DMS53 treated with DMSO at 0.1 percent for 48 hours (cell line): Measurements from ENCODE around the gene OSBPL8.

ENCODE experiments used
- DNase-seq: peaks from one replicate; lab custom pipeline; 2025; ENCODE audit not compliant: unreplicated experiment; lab: John Stamatoyannopoulos, UW

The OSBPL8 gene

DNA sequence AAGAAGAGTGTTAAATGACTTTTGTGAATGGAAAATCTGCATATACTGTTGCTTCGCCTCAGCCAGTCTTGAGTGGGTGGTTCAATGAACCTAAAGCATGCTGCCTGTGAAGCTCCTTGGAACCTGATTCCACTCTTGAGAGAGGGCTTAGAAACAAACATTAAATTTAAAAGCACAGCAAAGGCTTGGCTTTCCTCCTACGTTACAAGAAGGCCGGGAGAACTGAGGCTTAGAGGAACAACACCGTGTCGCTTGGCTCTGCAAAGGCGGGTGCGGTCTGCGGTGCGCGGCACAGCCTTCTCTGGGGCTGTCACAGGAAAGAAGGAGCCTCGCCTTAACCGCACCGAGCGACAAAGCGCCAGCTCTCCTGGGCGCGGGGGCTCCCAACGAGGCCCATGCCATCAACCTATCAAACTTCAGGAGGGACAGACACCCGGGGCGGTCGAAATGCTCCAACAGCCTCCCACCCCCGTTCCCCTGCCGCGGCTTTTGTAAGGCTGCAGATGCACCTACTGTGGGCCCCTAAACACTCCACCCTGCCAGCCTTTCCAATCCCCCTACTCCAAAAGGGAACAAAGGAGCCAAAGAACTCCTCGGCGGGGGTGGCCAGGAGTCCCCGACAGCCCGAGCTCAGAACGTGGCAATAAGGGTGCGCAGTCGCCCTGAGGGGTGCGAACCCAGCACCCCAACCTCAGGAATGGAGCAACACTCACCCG lies 729 bp downstream of the OSBPL8 start:
- DNase-seq: peak; percentile 24

DNA sequence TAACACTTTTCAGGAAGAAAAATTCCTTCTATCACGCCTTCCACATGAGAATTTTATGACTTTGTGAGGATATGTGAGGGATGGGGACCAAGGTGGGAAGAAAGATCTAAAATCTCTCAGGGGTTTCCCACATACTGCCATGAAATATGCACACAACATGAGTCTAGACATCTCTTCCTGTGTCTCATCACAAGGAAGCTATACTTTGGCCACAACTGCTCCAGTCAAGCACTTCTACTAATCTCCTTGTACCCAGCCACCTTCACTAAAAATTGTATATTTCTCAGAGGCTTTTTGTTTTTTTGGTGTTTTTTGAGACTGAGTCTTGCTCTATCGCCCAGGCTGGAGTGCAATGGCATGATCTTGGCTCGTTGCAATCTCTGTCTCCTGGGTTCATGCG lies 3.2 kb downstream of the OSBPL8 start:
- no peak for DNase-seq

DNA sequence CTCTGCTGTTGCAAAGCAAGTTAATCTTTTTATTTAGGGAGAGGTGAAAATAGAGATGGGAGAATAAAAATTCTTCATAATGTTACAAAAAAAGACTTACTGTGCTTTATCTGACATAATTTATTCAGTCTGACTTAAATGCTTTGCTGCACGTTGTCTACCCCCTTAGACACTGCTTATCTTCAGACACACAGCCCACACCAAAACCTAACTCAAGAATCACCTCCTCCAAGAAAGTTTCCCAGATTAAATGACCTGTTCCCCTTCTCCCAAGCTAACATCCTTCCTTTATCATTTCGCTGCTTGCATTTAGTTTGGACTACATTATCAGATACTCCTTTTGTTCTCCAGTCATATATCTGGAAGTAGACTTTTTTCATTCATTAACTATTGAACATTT lies 3.8 kb downstream of the OSBPL8 start:
- no peak for DNase-seq

DNA sequence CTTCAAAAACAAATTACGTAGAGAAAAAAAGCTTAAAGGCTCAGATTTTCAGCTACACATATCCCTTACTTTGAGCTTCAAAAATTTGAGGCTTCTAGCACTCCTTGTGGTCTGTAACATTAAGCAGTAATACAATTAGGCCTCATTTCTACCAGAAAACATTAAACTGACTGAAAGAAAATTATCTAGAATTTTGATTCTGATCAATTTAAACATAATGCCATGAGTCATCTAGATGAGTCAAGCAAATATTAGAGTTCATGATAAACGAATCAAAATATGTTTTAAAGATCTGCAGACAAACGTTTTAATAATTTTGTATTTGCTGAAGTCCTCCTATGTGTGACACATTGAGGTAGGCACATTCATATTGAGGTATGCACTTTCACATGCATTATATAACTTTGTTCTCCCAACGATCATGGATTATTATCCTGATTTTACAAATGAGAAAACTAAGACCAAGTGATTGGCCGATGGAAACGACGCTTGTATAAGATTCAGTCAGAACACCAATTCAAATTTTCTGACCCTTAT lies 4.3 kb downstream of the OSBPL8 start:
- no peak for DNase-seq

DNA sequence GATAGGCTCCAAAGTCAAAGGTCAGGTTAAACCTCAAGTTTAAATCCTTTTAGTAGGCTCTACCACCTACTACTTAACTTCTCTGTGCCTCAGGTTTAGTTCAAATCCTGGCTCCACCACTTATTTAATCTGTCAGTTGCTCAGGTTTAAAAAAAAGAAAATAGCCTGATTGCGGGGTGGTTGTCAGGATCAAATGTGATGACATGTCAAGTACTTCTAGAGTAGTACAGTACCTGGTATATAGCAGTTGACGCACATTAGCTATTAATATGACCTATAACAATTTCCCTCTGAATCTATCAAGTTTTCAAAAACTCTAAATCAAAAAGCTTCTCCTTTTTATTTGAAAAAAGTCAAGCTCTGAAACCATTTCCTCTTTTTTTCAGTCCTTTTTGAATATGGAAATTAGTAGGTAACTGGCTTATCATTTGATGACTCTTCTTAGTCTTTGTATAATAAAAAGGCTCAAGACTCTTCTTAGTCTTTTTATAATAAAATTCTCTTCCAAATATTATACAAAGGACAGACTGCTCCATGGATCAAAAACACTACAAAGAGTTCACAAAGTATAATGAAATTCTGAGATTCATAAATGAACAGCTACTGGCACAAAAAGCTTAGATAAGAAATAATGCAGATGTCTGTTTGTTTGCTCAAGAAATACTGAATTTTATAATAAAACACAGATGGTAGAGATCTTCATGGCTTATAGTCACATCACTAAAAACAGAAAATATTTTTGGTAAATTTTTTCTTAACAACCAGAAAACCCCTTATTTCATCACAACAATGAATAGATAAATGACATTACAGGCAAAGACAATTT lies 5.0 kb downstream of the OSBPL8 start:
- DNase-seq: no peak

DNA sequence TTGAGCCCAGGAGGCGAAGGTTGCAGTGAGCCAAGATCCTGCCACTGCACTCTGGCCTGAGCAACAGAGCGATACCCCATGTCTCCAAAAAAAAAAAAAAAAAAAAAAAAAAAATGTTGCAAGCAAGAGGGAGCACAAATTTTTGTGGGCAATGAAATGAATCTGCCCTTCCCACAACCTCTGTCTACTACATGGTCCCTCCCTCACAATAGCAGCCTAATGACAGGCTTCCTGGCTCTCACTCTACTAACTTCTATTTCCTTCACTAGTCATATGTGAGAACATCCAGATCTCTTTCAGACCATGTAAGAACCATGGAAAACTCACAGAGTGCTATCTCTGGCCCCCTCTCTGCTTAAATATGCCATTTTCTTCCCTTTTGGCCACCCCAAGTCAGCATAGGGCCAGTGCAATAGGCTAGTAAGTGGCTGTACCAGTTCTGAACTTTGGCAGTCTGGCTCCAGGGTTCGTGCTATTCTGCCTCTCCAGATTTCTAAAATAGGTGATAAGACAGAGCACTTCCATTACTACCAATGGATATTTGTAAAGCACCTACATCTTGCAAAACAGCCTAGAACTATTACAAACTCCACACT lies 7.1 kb downstream of the OSBPL8 start:
- no peak for DNase-seq

DNA sequence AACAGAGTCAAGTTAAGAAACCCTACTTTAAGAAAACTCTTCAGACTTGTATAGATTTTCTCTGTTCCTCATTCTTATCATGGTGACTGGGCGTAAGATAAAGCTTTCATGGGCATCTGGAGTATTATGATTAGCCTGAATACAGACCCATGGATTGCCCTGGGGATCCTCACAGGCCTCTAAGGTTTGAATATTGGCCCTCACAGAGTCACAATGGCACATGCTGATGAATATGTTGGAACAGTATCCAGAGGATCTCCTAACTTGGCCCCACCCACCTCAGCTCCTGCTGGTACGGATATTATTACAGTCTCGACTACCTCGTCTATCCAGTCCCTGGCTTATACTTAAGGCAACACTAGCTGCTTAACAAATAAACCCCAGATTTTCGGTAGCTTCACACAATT lies 8.1 kb downstream of the OSBPL8 start:
- no peak for DNase-seq

DNA sequence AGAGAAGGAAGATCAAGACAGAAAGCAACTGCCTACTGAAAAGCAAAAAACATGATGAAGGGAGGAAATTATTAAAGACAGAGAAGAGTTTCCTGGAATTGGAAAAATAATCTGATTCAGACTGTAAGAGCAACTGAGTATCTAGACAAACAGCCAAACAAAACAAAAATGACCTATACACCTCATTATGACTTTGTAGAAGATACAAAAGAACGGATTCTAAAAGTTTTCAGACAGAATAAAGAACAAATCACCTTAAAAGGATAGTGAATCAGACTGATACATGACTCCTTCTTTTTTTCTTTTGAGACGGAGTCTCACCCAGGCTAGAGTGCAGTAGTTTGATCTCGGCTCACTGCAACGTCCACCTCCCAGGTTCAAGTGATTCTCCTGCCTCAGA lies 10.4 kb downstream of the OSBPL8 start:
- DNase-seq: no peak

DNA sequence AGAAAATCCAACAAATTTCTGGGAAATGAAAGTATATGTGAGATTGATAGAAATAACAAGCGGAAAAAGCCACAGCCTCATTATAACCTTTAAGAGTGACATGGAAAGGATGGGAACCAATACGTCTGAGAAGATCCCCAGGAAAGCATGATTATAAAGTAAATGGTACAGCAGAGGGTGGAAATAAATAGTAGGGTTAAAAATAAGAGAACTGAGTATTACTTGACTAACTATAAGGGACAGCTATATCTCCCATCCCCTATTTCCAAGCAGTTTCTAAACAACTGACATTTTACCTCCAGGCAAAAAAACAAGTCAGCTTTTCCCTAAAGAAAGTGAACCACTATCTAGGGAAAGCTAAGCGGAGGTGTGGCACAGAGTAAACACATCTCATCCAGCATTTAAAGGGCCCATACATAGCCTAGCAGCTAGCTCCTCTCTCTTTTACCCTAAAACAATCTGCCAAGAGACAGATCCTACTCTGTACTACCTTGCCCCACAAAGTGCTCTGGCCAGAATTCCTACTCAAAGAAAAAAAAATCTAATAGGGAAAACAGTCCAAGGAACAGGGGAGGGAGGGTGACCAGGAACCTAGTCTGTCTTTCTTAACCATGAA lies 11.2 kb downstream of the OSBPL8 start:
- no peak for DNase-seq

DNA sequence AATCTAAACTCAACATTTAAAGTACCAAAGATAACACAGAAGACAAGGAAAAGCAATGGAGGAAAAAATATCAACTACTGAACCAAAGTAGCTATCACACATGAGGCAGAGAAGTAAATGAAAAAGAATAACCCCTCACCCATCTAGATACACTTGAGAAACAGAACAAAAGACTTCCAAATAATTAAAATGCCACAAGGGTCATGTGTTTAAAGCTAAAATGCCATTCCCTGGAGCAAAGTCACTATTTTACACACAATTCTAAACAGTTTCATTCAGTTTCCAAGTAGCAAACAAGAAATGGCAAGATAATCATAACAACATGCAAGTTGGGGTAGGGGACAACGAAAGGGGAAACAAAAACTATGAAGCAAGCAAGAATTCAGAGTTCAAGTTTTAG lies 12.0 kb downstream of the OSBPL8 start:
- DNase-seq: no peak

DNA sequence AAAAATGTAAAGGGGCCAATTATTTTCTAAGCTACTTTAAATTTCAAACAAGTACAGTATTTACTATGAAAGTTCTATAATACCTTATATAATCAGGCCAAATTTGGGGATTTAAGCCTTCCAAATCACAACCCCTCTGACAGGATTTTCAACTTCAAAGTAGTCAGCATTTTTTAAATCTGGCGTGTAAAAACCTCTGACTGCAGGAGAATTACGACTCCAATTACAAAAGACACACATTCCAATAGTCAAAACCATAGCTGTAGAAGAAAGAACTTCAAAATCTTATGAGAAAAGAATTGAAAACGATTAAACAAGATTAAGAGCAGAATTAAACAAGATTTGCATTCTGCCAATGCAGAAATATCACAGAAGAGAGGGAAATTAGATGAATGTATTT lies 12.7 kb downstream of the OSBPL8 start:
- no peak for DNase-seq

DNA sequence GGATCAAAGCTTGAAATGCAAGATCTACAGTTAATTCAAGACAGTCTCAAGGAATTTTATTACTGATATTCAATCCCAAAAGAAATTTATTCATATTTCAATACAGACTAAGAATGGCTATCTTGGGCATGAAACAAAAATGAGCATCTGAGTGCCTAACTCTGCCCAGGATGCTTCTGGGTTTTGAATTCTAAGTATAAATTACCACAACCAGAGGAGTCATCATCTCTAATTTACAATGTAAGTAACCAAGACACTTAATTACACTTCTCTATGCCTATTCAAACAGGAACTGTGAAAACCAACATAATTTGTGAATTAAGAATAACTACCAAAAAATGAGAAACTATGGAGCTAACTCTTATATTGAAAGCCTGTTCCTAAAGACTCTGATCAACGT lies 14.1 kb downstream of the OSBPL8 start:
- DNase-seq: no peak

DNA sequence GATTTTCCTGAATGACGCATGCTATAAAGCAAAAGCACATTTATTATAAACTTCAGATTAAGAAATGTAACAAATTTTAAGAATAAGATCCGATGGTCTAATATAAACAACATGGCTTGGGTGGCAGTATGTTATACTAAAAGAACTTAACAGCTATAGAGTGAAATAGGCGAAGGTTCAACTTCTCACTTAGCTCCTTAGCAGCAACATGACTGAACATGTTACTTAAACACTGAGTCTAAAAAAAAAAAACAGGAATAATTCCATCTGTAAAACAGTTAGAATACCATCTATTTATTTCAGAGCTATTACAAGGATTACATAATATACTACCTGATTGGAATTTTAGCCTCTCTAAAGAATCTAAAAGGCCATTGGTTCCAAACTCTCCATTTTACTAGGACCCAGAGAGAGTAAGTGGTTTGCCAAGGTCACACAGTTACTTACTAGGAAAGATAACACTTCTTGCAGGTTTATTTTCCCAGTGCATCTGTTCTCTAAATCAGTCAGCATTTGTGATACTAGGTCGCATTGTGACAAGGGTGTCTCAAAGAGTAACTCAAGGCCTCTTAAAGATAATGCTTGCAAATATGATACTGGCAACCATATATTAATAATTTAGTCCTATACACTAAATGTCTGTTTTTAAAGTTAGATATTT lies 14.8 kb downstream of the OSBPL8 start:
- DNase-seq: no peak

DNA sequence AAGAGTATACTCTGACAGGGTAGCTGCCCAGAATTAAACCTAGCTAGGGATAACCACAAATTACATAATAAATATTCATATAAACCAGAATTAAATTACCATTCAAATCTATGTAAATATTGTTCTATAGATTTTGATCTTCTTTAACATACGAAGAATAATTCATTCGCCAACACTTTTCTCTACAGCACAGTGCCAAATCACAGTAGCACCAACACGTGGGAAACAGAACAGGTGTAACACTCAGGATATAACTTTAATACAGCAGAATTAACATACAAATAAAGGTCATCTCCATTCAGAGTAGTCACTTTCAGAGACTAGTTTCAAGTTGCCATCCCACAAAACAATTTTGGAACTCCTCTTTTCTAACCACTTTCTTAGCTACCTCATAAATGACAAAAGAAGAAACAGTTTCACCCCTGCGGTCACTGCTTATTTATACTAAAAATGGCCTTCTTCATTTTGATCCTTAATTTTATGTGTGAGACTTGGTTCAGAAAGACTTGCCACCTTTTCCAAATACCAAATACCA lies 15.7 kb downstream of the OSBPL8 start:
- no peak for DNase-seq

DNA sequence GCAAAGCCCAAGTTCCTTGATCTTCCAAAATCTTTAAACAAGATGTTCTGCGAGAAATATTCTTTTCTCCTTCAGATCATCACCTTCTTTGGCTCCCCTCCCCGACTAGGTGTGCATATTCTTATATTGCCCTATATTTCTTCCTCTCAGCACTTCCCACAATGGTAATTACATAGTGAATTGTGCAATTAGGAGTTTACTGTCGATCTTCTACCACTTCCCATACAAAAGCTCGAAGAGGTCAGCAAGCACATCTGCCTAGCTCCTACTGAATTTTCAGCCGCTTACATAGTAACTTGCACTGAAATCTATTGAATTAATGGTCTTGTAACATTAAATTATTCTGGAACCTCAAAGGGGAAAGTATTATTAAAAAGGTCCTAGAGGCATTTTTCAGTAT lies 16.7 kb downstream of the OSBPL8 start:
- DNase-seq: no peak

DNA sequence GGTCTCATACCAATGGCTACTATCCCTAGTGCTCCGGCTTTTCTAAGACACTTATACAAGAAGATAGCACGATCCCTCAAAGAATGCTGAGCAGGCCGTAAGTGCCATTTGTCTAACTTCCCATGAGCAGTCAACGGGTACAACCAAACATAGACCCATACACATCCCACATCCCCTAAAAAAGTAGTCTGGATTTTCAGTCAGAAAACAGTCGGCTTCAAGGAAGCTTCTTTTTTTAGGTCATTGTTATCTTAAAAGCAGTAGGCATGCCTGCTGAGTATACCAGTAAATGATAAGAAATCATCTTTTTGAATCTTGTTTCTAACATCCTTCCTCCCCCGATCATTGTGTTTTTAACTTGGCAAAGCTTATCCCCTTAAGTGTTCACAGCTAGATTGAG lies 19.8 kb downstream of the OSBPL8 start:
- no peak for DNase-seq

DNA sequence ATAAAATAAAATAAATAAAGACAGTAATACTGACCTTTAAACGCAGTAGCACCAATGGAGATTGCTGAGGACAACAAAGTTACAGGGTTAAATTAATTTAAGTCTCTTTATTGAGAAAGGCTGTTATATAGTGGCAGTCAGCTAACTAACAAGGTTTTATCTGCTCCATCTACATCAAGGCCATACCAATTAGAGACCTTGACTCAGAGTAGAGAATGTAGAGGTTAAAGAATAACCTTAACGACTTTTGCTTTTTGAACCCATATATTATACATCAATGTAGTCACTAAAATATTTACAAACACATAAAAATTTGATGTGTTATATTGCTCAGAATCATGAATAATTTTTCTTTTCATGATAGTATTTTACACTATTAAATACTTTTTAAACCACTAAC lies 21.6 kb downstream of the OSBPL8 start:
- no peak for DNase-seq

DNA sequence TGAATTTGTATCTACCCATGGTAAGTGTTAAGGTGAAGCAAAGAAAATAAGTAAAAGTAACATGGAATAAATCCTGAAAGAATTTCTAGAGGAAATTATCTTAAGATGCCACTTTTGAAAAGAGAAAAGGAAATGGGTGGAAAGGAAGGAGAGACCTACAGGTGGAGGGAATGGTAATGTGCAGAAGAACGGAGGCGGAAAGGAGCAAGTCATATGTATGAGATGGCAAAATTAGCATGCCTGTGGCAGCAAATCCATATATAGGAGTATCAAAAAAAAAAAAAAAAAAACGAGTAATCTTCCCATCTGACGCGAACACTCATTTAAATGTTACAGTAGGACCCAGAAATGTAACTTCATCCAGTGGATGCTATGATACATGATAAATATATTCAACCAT lies 23.0 kb downstream of the OSBPL8 start:
- DNase-seq: no peak

DNA sequence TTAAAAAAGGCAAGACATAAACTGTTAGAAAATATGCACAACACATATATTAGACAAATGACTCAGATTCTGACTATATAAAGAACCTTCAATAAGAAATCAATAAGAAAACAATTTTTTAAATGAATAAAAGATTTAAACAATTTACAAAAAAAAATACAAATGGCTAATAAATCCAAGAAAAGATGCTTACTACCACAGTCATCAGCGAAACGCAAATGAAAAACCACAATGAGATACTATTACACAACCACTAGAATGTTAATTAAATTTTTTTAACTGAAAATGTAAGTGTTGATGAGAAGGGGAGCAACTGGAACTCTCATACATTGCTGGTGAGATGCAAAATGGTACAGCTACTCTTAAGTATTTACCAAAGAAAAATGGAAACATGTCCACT lies 24.4 kb downstream of the OSBPL8 start:
- DNase-seq: no peak

DNA sequence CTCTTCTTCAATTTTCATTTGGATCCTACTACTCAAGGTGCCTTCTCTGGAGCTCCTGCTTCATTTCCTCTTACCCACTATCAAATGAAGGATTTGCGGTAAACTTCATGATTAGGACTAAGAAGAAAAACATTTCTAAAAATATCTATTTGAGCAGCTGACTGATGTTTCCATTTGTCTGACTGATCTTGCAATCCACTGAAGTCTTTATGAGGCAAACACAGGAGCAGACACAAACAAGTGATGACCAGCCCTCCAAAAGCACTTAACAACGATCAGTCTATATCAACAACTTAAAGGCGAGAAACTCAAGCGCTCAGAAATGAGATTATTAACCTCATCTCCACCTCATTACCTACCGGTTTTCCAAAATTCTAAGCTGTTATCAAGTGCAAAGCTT lies 26.2 kb downstream of the OSBPL8 start:
- DNase-seq: no peak

DNA sequence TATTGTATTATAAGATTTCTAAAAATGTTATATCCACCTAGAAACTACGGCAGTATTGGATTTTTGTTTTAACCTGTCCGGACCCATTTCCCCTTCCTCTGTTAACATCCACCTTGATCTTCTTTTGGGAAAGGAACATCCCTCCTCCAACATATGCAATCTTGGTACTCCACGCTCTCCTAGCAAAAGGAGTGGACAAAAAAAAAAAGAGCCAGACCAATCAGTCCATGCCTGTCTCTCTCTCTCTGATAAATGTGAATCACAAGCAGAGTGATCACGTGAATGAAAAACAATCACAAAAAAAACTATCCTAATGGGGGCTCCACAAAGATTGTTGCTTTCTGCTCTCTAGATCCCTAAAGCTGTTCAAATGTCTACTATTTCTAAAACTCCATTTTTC lies 27.1 kb downstream of the OSBPL8 start:
- no peak for DNase-seq
